CD1c-positive myeloid dendritic cell (primary cell): ENCODE results near the gene DNM2.
"Not testable (repeated sequence)": the region's sequence is repeated elsewhere in the genome, so short reads cannot be mapped to it uniquely, and the experiment has no call there.

Source experiments
- DNase-seq: peaks from one replicate; pipeline ENCODE4 v3.0.0-alpha.2; 2016; ENCODE audit errors: extremely low spot score

DNM2 gene

DNA sequence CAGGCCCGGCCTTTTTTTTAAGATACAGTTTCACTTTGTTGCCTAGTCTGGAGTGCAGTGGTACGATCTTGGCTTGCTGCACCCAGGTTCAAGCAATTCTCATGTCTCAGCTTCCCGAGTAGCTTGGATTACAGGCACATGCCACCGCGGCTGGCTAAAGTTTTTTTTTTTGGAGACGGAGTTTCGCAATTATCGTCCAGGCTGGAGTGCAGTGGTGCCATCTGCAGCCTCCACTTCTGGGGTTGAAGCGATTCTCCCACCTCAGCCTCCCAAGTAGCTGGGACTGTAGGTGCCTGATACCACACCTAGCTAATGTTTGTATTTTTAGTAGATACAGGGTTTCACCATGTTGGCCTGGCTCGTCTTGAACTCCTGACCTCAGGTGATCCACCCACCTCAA lies 148.6 kb downstream of the DNM2 start:
- DNase-seq, result no peak

- no peak for DNase-seq
These were observed 151.1 kb downstream of the DNM2 start for GRCh38 chr19:10868872-10869547.

DNA sequence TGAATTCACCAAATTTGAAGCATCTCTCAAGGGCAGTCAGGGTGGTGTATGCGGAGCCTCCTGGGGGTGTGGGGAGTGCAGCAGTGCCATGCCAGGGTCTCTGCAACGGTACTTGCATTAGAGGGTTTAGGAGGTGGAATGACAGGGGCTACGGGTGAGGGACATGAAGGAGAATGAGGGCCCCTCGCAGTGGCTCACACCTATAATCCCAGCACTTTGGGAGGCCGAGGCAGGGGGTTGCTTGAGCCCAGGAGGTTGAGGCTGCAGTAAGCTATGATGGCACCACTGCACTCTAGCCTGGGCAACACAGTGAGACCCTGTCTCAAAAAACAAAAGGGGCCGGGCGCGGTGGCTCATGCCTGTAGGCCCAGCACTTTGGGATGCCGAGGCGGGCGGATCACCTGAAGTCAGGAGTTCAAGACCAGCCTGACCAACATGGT lies 152.0 kb downstream of the DNM2 start:
- not testable (repeated sequence) for DNase-seq

DNA sequence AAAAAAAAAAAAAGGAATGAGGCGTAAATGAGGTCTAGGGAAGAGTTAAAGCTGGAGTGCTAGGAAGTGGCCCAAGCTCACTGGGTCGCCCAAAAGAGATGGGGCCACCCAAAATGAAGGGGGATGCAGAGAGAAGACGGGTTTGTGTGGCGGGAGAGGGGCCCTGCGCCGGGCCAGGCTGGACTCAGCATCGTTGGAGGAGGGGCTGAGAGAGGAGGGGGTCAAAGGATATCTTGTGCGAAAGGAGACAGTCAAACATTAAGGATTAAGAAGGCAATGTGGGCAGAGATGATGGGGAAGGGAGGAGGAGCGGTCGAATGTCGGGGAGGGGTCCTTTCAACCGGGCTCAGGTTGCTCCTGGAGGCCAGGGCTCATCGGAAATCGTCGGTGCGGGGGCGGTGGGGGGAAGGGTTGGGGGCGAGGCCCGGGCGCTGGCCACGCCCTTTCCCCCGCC lies 152.6 kb downstream of the DNM2 start:
- no peak for DNase-seq

GRCh38 chr19:10870955-10871603 lies 153.2 kb downstream of the DNM2 start, which contains the start of gene CARM1:
Gene CARM1, plus strand, starts transcription at chr19:10871553. Its CDS starts 150 bp downstream, at chr19:10871703.
- peak; percentile 99 for DNase-seq

- DNase-seq, result peak; percentile 28
These were observed 154.0 kb downstream of the DNM2 start for GRCh38 chr19:10871711-10872545.

GRCh38 chr19:10872546-10873107 lies 154.7 kb downstream of the DNM2 start:
- no peak for DNase-seq

DNA sequence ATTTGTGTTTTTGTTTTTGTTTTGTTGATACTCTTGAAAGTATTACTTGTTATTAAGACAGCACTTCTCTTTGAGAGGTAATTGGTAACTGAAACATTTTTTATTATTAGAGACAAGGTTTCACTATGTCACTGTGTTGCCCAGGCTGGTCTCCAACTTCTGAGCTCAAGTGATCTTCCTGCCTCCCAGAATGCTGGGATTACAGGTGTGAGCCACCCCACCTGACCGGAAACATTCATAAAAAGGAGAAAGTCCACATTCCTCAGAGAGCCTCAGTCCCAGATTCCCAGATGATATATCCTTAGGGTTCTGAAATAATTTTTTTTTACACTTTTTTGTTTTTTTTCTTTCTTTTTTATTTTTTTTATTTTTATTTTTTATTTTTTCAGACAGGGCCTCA lies 156.1 kb downstream of the DNM2 start:
- no peak for DNase-seq

DNA sequence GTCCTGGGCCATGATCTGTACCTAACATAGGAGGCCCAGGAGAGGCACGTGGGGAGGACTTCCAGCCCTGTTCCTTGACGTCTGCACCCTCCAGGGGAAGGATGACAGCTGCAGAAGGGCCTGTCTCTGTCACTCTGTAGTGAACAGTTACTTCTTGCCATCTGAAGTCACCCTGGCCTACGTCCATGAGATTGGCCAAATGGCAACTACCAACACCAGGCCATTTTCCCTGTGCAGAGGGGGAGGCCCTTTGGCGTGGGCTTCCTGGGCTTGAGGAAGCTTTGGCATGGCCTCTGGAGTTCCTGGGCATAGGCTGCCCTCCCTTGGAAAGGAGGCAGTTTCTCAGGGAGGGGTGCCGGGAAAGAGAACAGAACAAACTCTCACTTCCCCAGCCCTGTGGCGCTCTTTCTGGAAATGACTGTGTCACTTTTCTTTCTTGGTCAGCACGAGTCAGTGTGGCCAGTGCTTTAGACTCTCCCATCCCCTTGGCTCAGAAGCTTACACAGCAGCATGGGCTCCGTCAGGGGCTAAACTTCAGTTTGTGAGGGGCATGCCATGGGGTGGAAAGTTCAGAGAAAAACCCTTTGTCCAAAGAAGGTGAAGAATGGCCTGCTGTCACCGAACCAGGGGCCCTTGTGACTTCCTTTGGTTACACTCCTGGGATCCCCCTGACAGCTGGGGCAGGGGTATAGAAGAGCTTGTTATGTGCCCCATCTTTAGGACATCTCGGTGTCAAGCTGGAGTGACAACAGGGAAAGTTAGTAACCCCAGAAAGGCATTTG lies 158.8 kb downstream of the DNM2 start:
- DNase-seq, result peak; percentile 89

DNA sequence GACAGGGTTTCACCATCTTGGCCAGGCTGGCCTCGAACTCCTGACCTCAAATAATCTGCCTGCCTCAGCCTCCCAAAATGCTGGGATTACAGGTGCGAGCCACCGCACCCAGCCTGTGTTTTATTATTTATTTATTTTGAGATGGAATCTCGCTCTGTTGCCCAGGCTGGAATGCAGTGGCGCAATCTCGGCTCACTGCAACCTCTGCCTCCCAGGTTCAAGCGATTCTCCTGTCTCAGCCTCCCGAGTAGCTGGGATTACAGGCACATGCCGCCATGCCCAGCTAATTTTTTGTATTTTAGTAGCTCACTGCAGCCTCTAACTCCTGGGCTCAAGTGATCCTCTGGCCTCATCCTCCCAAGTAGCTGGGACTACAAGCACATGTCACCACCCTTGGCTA lies 159.7 kb downstream of the DNM2 start:
- DNase-seq, result not testable (repeated sequence)

DNA sequence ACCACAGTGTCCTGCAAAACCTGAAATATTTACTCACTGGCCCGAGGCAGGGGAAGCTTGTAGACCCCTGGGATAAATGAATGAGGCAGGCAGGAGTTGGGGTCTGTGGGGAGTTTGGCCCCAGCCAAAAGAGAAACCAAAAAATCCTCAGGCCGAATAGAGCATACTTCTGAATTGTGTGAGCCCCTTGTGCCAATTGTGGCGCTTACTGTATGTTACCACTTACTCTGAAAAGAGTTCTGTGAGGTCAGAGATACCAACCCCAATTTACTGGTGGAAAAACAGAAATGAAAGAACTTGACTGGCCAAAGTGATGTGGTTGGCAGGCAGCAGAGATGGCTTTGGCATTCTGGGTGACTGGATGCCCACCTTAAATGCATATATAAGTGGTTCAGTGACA lies 160.4 kb downstream of the DNM2 start:
- no peak for DNase-seq
